HG02571 (cell line): ENCODE data around the gene NUDT3.
"Not testable (repeated sequence)": the region's sequence is repeated elsewhere in the genome, so short reads cannot be mapped to it uniquely, and the experiment has no call there.

Experiments used
- ATAC-seq: cut with Tn5 transposase; IDR thresholded peaks from one replicate; pipeline ENCODE4 v1.9.1; 2021; ENCODE audit warnings: mild to moderate bottlenecking, moderate library complexity; ENCODE audit not compliant: unreplicated experiment

NUDT3 gene

GRCh38 chr6:34346175-34347119, 46.0 kb downstream of the NUDT3 start:
- no peak for ATAC-seq

GRCh38 chr6:34343806-34344205, 48.7 kb downstream of the NUDT3 start:
- ATAC-seq: no peak

- no peak for ATAC-seq
Observed at GRCh38 chr6:34342247-34342646, 50.2 kb downstream of the NUDT3 start.

- ATAC-seq: no peak
Observed at GRCh38 chr6:34341481-34341971, 50.9 kb downstream of the NUDT3 start.

GRCh38 chr6:34340906-34341480, 51.5 kb downstream of the NUDT3 start:
- ATAC-seq: no peak

- no peak for ATAC-seq
Observed at GRCh38 chr6:34340394-34340793, 52.1 kb downstream of the NUDT3 start.

GRCh38 chr6:34339971-34340370, 52.5 kb downstream of the NUDT3 start:
- ATAC-seq: no peak

GRCh38 chr6:34339432-34339831, 53.0 kb downstream of the NUDT3 start:
- ATAC-seq: no peak

- no peak for ATAC-seq
Observed at GRCh38 chr6:34338811-34339210, 53.7 kb downstream of the NUDT3 start.

- ATAC-seq: no peak
Observed at GRCh38 chr6:34338377-34338776, 54.1 kb downstream of the NUDT3 start.

GRCh38 chr6:34334796-34335416, 57.6 kb downstream of the NUDT3 start:
- ATAC-seq: no peak

GRCh38 chr6:34333858-34334257, 58.6 kb downstream of the NUDT3 start:
- no peak for ATAC-seq

GRCh38 chr6:34332251-34333198, 59.9 kb downstream of the NUDT3 start:
- no peak for ATAC-seq

GRCh38 chr6:34331371-34332050, 61.0 kb downstream of the NUDT3 start:
- ATAC-seq: no peak

GRCh38 chr6:34329814-34330213, 62.7 kb downstream of the NUDT3 start:
- not testable (repeated sequence) for ATAC-seq

- no peak for ATAC-seq
Observed at GRCh38 chr6:34328969-34329368, 63.5 kb downstream of the NUDT3 start.

GRCh38 chr6:34327313-34328205, 64.9 kb downstream of the NUDT3 start:
- ATAC-seq: not testable (repeated sequence)

- ATAC-seq: no peak
Observed at GRCh38 chr6:34325633-34326032, 66.8 kb downstream of the NUDT3 start.
